Urinary bladder (tissue), 4 donors: ENCODE measurements around the gene TEDC1. TPM values are rescaled to one million over a fixed set of nuclear protein-coding genes. Genes with fewer than 3 reads are reported as not detected.

Source experiments
- DNase-seq: peaks from one replicate; pipeline ENCODE4 v3.0.0-alpha.2; 2015; ENCODE audit errors: extremely low spot score
- H3K27ac ChIP-seq: one replicate; pipeline ENCODE4 v1.5.1; 2013; ENCODE audit warnings: low read depth, mild to moderate bottlenecking, moderate library complexity
- H3K36me3 ChIP-seq: one replicate; pipeline ENCODE4 v1.6.1; 2013; ENCODE audit warnings: mild to moderate bottlenecking, moderate library complexity; ENCODE audit not compliant: insufficient read depth
- H3K4me1 ChIP-seq: one replicate; pipeline ENCODE4 v1.6.1; 2013; ENCODE audit warnings: mild to moderate bottlenecking, moderate library complexity; ENCODE audit not compliant: insufficient read depth
- H3K4me3 ChIP-seq: one replicate; pipeline ENCODE4 v1.5.1; 2013; ENCODE audit warnings: low read depth, low read length
- WGBS: extraction: QIAGEN DNeasy Blood & Tissue Kit; methylation state at CpG from one replicate; pipeline ENCODE4 v1.1.7; 2013; 5-methylcytosine and 5-hydroxymethylcytosine counted together
- polyA plus RNA-seq: library from polyadenylated mRNA; stranded (reverse); fragments of 200-250 nt; gene quantifications from one replicate; pipeline ENCODE4 v1.2.3, GENCODE V29; 2013
- total RNA-seq: library from RNA; depleted of rRNA; stranded (reverse); fragments of >200 nt; gene quantifications from one replicate; pipeline ENCODE4 v1.2.3, GENCODE V29; 2014
- donor health status: healthy with polysubstance abuse.
- donor health status: healthy.

Gene TEDC1
- total and polyA plus RNA-seq, 2 donors = 4.2 to 10.6 TPM

DNA sequence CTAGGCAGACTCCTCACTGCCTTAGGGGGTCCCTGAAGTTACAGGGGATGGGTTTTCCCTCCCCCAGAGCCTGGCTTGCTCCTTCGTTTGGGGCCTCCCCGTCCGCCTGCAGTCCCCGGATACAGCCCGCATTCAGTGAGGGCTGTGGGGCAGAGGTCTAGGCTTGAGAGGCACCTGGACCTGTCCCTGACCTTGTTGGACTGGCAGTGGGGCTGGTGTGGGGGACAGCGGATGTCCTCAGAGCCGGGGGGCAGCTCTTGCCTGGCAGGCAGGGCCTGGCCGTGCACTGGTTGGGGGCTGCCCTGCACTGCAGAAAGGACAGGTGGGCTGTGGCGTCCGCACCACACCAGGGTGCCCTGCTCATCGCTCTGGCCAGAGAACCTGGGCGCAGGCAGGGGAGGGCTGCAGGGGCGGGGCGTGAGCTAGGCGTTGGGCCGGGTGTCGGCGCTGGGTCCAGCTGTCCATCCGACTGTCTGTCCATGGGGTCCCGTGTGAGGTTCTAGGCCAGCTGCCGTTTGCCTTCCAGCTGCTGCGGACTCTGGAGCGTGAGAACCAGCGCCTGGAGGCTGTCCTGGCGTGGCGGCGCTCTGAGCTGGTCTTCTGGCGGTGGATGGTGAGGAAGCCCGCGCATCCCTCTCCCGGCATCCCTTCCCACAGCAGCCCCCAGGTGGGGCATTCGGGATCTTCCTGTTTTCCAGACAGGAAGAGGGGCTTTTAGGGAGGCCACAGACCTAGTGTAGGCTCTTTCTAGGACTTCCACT lies 6.0 kb downstream of the TEDC1 start:
- no peak for DNase-seq
- 94% methylated on average over 32 of the region's 32 CpGs for WGBS
- Histone ChIP-seq H3K4me1 (no peaks in the 10 kb centered on the region), H3K36me3 (no peaks in the 10 kb centered on the region), H3K4me3 (no peak overlapping the region), H3K27ac (no peak overlapping the region)

DNA sequence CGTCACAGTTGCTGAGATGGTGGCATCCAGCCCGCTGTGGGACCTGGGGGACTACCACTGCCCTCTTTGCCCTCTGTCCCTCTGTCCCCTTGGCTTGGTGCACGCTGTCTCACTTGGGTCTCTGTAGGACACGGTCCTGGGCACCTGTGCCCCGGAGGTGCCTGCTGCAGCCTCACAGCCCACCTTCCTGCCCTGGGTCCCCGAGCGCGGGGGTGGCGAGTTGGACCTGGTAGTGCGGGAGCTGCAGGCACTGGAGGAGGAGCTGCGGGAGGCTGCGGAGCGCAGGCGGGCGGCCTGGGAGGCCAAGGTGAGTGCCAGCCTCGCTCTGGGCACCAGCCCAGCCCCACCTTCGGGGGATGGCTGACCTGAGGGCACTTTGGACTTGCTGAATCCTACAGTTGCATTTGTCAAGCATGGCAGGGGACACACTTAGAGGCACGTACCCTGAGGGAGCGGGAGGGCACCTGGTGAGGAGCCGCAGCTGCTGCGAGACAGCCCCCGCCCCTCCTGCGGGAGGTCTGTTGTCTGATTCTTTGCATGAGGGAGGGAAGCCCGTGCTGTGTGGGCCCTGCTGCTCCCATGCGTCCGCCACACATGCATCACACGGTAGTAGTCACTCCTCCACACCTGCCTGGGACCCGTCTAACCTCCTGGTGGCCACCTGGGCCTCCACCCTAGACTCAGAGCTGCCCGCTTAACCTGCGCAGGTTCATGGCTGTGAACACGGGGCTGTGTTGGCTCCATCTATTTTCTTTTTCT lies 6.8 kb downstream of the TEDC1 start:
- DNase-seq = no peak

DNA sequence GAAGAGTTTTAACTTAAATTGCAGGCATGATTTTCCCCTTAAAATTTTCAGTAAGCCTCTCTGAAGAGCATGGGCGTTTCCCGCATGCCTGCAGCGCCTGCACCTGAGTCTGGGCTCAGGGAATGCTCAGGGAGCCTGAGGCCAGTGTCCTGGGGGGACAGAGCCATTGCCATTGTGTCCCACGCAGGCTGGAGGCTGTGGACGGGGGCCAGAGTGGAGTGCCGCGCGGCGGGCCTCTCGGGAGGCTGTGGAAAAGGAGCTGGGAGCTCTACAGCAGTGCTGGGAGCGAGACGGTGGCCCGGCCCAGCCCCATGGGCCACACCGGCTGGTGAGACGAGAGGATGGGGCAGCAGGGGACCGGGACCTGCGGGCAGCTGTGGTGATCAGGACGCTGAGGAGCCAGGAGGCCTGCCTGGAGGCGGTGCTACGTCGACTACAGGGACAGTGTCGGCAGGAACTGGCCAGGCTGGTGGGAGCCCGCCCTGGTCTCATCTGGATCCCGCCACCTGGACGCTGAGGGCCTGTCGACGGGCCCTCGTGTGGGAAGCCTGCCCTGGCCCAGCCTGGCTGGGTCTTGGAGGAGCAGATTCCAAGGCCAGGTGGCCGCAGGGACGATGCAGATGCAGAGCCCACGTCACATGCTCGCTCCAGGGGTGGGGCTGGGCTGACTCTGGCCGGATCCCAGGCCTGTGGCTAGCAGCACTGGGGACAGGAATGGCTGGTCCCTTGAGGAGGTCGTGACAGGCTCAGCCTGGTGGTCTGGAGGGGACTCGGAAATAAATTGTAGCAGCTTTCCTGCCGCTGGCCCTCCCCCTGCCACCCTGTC lies 7.6 kb downstream of the TEDC1 start:
- WGBS = 85% methylated on average over 36 of the region's 36 CpGs
- H3K4me1 ChIP-seq = no peaks in the 10 kb centered on the region
- no peaks in the 10 kb centered on the region for H3K36me3 ChIP-seq
- H3K27ac ChIP-seq = no peak overlapping the region
- no peak for DNase-seq
- no peak overlapping the region for H3K4me3 ChIP-seq

More for the DNA sequence above, 6.8 kb downstream of the TEDC1 start:
- Histone ChIP-seq H3K36me3 (no peaks in the 10 kb centered on the region), H3K4me1 (no peaks in the 10 kb centered on the region), H3K27ac (no peak overlapping the region), H3K4me3 (no peak overlapping the region)
- 91% methylated on average over 31 of the region's 31 CpGs for WGBS

DNA sequence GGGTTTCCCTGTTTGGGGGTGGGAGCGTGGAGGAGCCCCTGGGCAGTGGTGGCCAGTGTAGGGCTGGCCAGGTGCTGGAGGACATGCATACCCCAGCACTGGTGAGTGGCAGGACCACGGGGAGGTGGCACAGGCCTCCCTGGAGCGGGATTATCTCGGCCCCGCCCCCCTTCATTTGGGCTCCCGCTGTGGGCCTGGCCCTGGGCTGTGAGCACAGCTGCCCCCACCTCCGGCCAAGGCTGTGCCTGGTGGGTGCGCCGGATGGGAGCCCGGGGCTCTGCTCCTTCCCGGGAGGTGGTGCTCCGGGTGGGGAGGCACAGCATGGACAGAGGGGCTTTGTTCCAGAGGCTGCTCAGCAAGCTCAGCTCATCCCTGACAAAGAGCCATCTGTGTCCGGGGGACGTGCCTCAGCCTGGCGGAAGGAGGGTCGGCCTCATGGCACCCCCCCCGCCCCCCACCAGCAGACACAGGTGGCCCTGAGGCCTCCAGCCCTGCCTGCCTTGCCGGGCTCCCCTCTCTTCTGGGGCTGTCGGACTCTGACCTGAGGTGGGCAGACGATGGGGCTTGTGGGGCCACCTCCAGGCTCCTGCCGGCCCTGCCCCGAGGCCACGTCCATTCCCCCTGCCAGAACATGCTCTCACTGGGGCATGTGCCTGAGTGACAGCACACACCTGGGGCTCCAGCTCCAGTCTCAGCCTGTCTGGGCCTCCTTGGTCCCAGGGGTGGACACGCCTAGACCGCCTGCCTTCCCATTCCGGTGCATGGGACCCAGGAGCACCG lies 8.4 kb downstream of the TEDC1 start:
- H3K4me3 ChIP-seq = no peak overlapping the region
- no peaks in the 10 kb centered on the region for H3K36me3 ChIP-seq
- WGBS = 71% methylated on average over 27 of the region's 27 CpGs
- no peak overlapping the region for H3K27ac ChIP-seq
- H3K4me1 ChIP-seq = no peaks in the 10 kb centered on the region
- DNase-seq = no peak

DNA sequence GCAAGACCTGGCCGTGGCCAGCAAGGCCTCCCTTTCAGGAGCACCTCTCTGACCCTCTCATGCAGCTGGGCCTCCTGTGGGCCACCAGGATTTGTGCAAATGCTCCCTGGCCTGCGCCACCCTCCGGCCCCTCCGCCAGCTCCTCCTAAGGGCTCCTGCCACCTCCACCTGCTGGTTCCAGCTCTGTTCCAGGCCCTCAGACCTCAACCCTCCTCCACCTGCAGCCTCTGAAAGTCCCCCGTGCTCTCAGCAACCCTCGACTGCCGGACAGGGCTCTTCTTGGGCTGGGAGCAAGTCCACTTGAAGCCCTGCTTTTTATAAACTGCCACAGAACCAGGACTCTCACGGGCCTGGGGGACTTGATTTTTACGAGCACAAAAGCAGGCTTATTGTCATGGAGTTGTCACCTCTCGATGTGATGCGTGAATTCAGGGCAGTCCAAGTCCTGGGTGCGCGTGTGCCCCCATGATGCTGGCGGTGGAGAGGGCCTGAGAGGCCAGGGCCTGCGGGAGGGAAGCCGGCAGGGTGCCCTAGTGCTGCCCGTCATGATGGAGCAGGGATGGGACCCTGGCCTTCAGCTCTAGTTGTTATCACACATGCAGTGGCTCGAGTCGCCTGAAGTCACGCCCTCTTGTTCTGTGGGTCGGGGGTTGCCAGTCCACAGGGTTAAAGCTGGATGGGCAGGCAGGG lies 9.1 kb downstream of the TEDC1 start:
- no peak overlapping the region for H3K27ac ChIP-seq
- no peaks in the 10 kb centered on the region for H3K36me3 ChIP-seq
- no peak for DNase-seq
- WGBS = 81% methylated on average over 21 of the region's 21 CpGs
- H3K4me1 ChIP-seq = no peaks in the 10 kb centered on the region
- H3K4me3 ChIP-seq = no peak overlapping the region

DNA sequence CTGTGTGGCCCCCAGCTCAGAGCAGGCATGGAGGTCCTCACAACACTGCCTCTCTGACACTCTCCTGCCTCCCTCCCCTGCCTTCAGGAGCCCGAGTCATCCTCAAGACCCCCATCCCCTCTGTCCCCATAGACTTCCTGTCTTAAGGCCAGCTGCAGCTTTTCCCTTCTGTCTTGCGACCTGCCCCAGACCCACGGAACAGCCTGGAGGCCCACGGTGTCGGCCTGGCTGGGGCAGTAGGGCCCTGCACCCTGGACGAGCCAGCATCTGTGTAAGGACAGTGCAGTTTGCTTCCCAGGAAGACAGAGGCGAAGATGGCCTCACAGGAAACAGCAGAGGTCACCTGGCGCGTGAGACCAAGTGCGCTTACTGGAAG lies 9.7 kb downstream of the TEDC1 start:
- Histone ChIP-seq H3K36me3 (no peaks in the 10 kb centered on the region), H3K27ac (no peak overlapping the region), H3K4me3 (no peak overlapping the region), H3K4me1 (no peaks in the 10 kb centered on the region)
- 66% methylated on average over 10 of the region's 10 CpGs for WGBS
- DNase-seq = no peak

DNA sequence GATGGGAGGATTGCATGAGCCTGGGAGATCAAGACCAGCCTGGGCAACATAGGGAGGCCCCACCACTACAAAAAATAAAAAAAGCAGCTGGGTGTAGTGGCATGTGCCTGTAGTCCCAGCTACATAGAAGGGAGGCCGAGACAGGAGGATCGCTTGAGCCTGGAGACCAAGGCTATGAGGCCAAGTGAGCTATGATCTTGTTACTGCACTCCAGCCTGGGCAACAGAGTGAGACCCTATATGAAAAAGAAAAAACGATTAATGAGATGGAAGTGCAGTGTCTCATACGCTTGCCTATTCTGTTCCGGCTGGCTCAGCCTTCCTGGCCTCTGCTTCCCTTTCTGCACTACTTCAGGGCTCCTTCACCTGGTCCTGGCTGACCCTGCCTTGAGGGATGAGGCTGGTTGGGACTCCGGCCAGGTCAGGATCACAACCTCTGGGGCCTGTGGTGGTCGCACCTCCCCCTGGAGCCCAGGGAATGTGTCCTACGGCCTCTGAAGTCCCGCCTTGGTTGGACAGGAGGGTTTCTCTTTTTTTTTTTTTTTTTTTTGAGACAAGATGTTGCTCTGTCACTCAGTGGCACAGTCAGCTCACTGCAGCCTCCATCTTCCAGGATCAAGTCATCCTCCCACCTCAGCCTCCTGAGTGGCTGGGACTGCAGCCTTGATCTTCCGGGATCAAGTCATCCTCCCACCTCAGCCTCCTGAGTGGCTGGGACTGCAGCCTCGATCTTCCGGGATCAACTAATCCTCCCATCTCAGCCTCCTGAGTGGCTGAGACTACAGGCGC lies 10.7 kb downstream of the TEDC1 start:
- no peak for DNase-seq
- Histone ChIP-seq H3K4me1 (no peaks in the 10 kb centered on the region), H3K4me3 (no peak overlapping the region), H3K27ac (no peak overlapping the region), H3K36me3 (no peaks in the 10 kb centered on the region)
- 89% methylated on average over 13 of the region's 13 CpGs for WGBS

DNA sequence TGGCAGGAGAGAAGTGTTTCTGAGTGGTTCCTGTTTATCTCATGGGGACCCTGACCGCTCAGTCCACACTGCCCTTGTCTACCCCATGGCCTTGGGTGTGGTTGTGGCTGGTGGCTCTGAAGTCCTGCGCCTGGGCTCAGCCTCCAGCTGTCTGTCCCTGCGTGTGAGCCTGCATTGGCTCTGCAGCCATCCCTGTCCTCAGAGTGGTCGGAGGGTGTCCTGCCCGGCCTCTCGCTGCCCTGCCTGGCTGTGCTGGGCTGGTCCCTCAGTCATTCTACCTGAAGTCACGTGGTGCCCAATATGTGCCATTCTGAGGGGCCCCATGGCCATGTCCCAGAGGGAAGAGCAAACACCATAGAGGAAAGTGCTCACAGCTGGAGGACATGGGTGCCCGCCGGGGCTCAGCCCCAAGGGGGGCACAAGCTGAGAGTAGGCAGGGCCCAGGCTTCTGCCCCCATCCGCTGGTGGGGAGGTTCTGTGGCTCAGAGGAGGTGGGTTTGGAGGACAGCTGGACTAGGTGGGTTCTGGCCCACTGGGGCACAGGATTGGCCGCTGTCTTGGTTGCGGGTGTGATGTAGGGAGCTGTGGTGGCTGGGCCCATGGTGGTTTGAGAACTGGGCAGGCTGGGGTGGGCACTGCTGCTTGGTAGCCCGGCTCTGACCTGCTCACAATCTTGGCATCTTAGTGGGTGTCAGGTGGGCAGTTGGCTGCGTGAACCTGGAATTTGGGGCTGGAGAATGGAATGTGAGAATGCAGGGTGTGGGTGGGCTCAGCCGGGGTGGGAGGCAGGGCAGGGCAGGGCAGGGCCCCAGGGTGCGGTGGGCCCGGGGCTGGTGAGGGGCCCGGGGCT lies 11.6 kb downstream of the TEDC1 start:
- no peak for DNase-seq
- H3K27ac ChIP-seq = no peak overlapping the region
- 82% methylated on average over 18 of the region's 18 CpGs for WGBS
- no peak overlapping the region for H3K4me3 ChIP-seq
- H3K36me3 ChIP-seq = no peaks in the 10 kb centered on the region
- H3K4me1 ChIP-seq = no peaks in the 10 kb centered on the region

DNA sequence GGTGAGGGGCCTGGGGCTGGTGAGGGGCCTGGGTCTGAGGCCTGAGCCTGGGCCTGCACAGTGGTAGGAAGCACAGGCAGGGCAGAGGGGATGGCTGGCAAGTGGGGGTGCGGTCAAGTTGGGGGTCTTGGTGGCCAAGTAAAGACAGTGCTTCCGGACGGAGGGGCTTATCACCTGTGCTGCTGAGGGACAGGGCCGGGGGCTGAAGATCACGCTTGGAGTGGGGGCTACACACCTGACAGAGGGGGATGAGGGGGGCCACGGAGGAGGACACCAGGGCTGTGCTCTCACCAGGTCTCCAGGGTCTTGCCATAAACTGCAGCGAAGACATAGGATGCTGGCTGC lies 12.2 kb downstream of the TEDC1 start:
- Histone ChIP-seq H3K36me3 (no peaks in the 10 kb centered on the region), H3K27ac (no peak overlapping the region), H3K4me3 (no peak overlapping the region), H3K4me1 (no peaks in the 10 kb centered on the region)
- no peak for DNase-seq
- 85% methylated on average over 7 of the region's 7 CpGs for WGBS

DNA sequence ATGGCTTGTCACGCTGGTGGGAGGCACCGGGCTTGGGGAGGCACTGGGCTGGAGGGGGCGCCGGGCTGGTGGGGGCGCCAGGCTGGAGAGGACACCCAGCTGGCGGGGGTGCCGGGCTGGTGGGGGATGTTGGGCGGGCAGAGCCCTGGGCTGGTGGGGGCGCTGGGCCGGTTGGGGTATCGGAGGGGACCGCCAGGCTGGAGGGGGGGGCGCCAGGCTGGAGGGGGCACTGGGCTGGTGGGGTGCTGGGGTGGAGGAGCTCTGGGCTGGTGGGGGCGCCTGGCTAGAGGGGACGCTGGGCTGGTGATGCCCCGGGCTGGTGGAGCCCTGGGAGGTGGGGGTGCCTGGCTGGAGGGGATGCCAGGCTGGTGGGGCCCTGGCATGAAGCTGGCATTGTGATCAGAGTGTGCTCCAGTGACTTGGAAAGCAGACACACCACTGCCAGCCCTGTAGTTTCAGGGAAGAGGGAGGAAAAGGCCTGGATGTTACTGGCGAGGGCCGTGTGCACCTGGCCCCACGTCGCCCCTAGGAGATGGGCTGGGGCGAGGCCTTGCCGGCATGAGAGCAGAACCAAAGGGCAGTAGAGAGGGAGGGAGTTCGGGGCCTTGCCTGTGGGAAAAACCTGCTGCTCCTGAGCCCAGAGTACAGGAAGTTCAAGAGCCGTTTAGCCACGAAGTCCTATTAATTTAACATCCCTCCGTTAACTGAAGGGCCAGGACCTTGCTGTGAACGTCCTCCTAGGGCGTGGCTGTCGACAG lies 13.1 kb downstream of the TEDC1 start:
- no peak overlapping the region for H3K4me3 ChIP-seq
- H3K4me1 ChIP-seq = no peaks in the 10 kb centered on the region
- DNase-seq = no peak
- no peak overlapping the region for H3K27ac ChIP-seq
- no peaks in the 10 kb centered on the region for H3K36me3 ChIP-seq
- 74% methylated on average over 29 of the region's 29 CpGs for WGBS

DNA sequence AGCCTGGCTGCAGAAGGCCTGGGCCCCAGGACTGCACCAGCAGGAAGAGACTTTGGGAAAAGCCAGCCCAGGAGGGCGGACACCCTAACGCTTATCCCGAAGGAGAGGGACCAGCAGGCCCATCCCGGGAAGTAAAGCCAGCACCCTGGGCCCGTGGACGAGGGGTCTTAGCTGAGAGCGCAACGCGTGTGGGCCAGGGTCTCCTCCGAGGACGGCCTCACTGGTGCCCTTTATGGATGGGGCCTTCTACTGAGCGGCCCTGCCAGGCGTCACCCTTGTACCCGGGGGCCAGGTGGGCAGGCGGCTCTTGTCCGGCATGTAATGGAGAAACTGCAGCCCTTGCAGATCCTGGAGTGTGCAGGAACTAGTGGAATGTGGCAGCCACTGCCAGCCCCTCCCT lies 14.1 kb downstream of the TEDC1 start:
- Histone ChIP-seq H3K4me1 (no peaks in the 10 kb centered on the region), H3K36me3 (no peaks in the 10 kb centered on the region), H3K27ac (no peak overlapping the region), H3K4me3 (no peak overlapping the region)
- DNase-seq = no peak
- WGBS = 88% methylated on average over 16 of the region's 16 CpGs
